ENCODE measurements around the gene BICD1.
"Not testable (repeated sequence)": the region's sequence is repeated elsewhere in the genome, so short reads cannot be mapped to it uniquely, and the experiment has no call there.

Gene BICD1

DNA sequence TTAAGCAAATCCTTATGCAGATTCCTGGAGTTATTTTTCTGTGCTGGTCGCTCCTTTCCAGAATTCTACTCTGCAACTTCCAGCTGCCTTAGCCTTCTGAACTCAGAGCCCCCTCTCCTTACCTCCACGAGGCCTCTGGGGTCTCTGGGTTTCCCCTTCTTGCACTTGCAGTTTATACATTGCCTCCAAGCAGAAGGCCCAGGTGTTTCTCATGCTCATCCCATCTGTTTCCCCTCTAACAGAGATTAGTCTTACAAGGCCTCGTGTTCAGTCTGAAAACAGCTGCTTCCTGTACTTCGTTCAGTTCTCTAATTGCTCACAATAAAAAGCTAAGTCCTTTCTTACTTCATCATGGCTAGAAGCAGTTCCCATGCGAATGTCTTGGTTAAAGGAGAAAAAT lies 158.3 kb downstream of the BICD1 start:
- Mint-ChIP-seq H3K27ac (peak overlapping the region; percentile 55), H3K9me3 (no peaks in the 10 kb centered on the region), H3K4me1 (ENCODE audit: low read depth) (peaks cover 6% of the 10 kb centered on the region), H3K36me3 (ENCODE audit: low read depth) (no peaks in the 10 kb centered on the region), H3K4me3 (no peak overlapping the region), H3K27me3 (no peaks in the 10 kb centered on the region)
- intact Hi-C loops (cut with micrococcal nuclease): loop anchor here (10.0 kb wide), 1 partner anchor 110 kb away; no protein-coding TSS in a partner anchor

GRCh38 chr12:32265456-32265855 lies 158.8 kb downstream of the BICD1 start:
- Mint-ChIP-seq H3K9me3 (no peaks in the 10 kb centered on the region), H3K27me3 (no peaks in the 10 kb centered on the region), H3K36me3 (ENCODE audit: low read depth) (no peaks in the 10 kb centered on the region), H3K27ac (peak overlapping the region; percentile 55), H3K4me1 (ENCODE audit: low read depth) (peaks cover 6% of the 10 kb centered on the region), H3K4me3 (no peak overlapping the region)
- intact Hi-C loops (cut with micrococcal nuclease): loop anchor here (10.0 kb wide), 1 partner anchor 111 kb away; no protein-coding TSS in a partner anchor

DNA sequence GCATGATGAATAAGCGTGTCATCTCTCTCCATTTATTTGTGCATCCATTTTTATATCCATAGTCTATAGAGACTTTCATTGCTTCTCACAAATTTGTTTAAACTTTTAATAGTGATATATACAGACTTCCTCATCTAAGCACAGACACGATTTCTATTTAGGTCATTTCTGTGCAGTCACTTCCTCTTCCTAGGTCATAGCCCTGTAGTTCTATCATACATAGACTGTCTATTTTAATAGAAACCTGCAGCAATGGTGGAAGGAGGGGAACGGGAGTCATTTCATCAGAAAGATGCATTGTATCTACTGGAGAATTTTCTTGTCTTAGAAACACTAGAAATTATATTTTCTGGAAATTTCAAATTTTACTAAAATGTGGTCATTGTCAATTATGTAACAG lies 159.3 kb downstream of the BICD1 start:
- H3K9me3 Mint-ChIP-seq: no peaks in the 10 kb centered on the region
- no peaks in the 10 kb centered on the region for H3K27me3 Mint-ChIP-seq
- H3K4me1 Mint-ChIP-seq (ENCODE audit: low read depth): peaks cover 6% of the 10 kb centered on the region
- peak overlapping the region; percentile 55 for H3K27ac Mint-ChIP-seq
- no peaks in the 10 kb centered on the region for H3K36me3 Mint-ChIP-seq (ENCODE audit: low read depth)
- intact Hi-C loops (cut with micrococcal nuclease): loop anchor here (10.0 kb wide), 1 partner anchor 111 kb away; no protein-coding TSS in a partner anchor
- H3K4me3 Mint-ChIP-seq: no peak overlapping the region

DNA sequence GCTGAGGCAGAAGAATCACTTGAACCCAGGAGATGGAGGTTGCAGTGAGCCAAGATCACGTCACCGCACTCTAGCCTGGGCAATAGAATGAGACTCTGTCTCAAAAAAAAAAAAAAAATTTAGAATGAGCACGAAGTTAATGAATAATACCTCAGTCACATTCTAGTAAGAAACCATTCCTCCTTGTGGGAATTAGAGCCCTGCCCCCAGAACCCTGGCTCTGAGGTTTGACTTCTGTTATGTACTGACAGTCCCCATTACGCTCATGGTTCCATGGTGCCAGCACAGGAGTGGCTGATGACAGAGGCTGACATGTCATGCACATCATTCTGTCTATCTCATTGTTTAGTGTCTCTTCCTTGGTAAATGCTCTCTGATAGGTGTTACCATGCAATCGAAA lies 160.1 kb downstream of the BICD1 start:
- intact Hi-C loops (cut with micrococcal nuclease): loop anchor here (10.0 kb wide), 1 partner anchor 112 kb away; no protein-coding TSS in a partner anchor
- Mint-ChIP-seq H3K27me3 (no peaks in the 10 kb centered on the region), H3K27ac (no peak overlapping the region), H3K9me3 (no peaks in the 10 kb centered on the region), H3K36me3 (ENCODE audit: low read depth) (no peaks in the 10 kb centered on the region), H3K4me1 (ENCODE audit: low read depth) (peaks cover 6% of the 10 kb centered on the region), H3K4me3 (no peak overlapping the region)

GRCh38 chr12:32270818-32271710 lies 164.4 kb downstream of the BICD1 start:
- Mint-ChIP-seq H3K9me3 (no peaks in the 10 kb centered on the region), H3K27ac (no peak overlapping the region), H3K27me3 (no peaks in the 10 kb centered on the region), H3K4me3 (no peak overlapping the region), H3K36me3 (ENCODE audit: low read depth) (no peaks in the 10 kb centered on the region), H3K4me1 (ENCODE audit: low read depth) (peaks cover 11% of the 10 kb centered on the region)
- intact Hi-C loops (cut with micrococcal nuclease): no loop called here

DNA sequence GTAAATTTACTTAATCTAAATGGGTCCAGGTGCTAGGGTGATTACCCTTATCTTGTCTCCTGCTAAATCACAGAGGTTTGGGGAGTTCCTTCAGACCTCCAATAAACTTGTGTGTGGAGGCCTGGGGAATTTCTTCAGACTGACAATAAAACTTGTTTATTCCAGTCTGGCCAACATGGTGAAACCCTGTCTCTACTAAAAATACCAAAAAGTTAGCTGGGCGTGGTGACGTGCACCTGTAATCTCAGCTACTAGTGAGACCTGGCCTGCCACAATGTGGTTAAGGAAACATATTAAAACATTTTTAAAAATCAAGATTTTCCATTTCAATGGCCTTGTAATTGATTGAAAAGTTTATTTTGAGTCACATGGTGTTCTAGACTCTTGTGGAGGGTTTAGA lies 165.8 kb downstream of the BICD1 start:
- Mint-ChIP-seq H3K27me3 (no peaks in the 10 kb centered on the region), H3K4me3 (no peak overlapping the region), H3K9me3 (no peaks in the 10 kb centered on the region), H3K4me1 (ENCODE audit: low read depth) (peaks cover 11% of the 10 kb centered on the region), H3K36me3 (ENCODE audit: low read depth) (no peaks in the 10 kb centered on the region), H3K27ac (no peak overlapping the region)
- intact Hi-C loops (cut with micrococcal nuclease): no loop called here

GRCh38 chr12:32273063-32273522 lies 166.4 kb downstream of the BICD1 start:
- intact Hi-C loops (cut with micrococcal nuclease): no loop called here
- Mint-ChIP-seq H3K36me3 (ENCODE audit: low read depth) (no peaks in the 10 kb centered on the region), H3K9me3 (no peaks in the 10 kb centered on the region), H3K4me3 (no peak overlapping the region), H3K27ac (no peak overlapping the region), H3K4me1 (ENCODE audit: low read depth) (peaks cover 11% of the 10 kb centered on the region), H3K27me3 (no peaks in the 10 kb centered on the region)

DNA sequence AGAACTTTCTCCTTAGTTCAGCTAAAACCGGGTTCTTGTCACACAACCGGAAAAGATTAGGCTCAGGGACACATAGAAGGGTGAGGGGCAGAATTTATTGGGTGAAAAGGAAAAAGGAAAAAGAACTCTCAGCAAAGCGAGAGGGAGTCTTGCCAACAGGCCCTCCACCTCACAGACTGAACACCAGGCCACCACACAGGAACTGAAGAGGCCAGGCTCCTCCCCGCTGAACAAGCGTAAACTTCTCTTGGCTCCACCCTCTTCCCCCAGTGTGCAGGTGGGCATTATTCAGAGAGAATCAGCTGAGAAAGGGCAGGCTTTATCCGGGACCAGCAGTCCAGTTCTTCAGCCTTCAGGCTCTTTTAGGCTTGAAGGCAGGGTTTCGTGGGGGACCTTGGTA lies 167.1 kb downstream of the BICD1 start:
- intact Hi-C loops (cut with micrococcal nuclease): no loop called here

DNA sequence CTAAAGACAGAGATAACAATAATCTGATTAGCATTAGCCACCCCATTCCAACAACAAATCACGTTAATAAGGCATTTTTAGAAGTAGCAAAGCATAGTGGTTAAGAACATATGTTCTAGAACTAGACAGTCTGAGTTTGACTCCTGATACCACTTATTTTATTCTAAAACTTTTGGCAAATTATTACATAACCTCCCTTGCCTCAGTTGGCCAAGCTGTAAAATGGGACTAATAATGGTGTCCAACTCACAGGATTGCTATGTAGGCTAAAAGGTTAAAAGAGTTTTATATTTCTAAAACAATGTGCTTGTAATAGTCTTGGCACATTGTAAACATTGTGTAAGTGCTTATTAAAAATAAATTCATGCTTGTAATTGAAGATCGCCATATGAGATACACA lies 168.0 kb downstream of the BICD1 start:
- H3K27ac Mint-ChIP-seq: no peak overlapping the region
- intact Hi-C loops (cut with micrococcal nuclease): no loop called here
- no peak overlapping the region for H3K4me3 Mint-ChIP-seq
- no peaks in the 10 kb centered on the region for H3K9me3 Mint-ChIP-seq
- no peaks in the 10 kb centered on the region for H3K27me3 Mint-ChIP-seq
- peaks cover 11% of the 10 kb centered on the region for H3K4me1 Mint-ChIP-seq (ENCODE audit: low read depth)
- H3K36me3 Mint-ChIP-seq (ENCODE audit: low read depth): no peaks in the 10 kb centered on the region

More for the DNA sequence above, 167.1 kb downstream of the BICD1 start:
- H3K9me3 Mint-ChIP-seq: no peaks in the 10 kb centered on the region
- no peaks in the 10 kb centered on the region for H3K27me3 Mint-ChIP-seq
- H3K4me1 Mint-ChIP-seq (ENCODE audit: low read depth): peaks cover 11% of the 10 kb centered on the region
- no peak overlapping the region for H3K4me3 Mint-ChIP-seq
- no peaks in the 10 kb centered on the region for H3K36me3 Mint-ChIP-seq (ENCODE audit: low read depth)
- H3K27ac Mint-ChIP-seq: no peak overlapping the region

DNA sequence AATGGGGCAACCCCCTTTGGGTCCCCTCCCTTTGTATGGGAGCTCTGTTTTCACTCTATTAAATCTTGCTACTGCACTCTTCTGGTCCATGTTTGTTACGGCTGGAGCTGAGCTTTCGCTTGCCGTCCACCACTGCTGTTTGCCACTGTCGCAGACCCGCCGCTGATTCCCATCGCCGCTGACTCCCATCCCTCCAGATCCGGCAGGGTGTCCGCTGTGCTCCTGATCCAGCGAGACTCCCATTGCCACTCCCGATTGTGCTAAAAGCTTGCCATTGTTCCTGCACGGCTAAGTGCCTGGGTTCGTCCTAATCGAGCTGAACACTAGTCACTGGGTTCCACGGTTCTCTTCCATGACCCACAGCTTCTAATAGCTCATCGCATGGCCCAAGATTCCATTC lies 168.9 kb downstream of the BICD1 start:
- H3K27me3 Mint-ChIP-seq; H3K9me3 Mint-ChIP-seq; intact Hi-C loops (cut with micrococcal nuclease); H3K4me3 Mint-ChIP-seq; H3K27ac Mint-ChIP-seq; H3K36me3 Mint-ChIP-seq (ENCODE audit: low read depth): not testable (repeated sequence)
- H3K4me1 Mint-ChIP-seq (ENCODE audit: low read depth): peaks cover 11% of the 10 kb centered on the region

DNA sequence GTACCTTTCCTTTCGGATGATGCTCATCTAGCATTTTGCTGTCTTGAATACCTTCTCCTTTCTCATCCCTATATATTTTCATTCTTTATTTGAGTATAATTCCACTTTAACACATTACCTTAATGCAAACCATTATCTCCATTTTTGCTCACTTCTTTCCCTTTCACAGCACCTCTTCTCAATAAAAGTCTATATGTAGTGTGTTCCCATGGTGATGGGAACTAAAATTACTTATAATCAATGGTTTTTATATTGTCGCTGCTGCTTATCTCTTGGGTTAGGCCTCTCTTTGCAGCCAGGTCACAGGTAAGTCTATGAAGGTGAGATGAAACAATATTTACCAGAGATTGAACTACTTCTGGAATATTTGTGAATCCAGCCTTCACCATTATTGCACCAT lies 171.1 kb downstream of the BICD1 start:
- Mint-ChIP-seq H3K4me3 (no peak overlapping the region), H3K4me1 (ENCODE audit: low read depth) (peaks cover 11% of the 10 kb centered on the region), H3K27ac (no peak overlapping the region), H3K36me3 (ENCODE audit: low read depth) (no peaks in the 10 kb centered on the region), H3K27me3 (no peaks in the 10 kb centered on the region), H3K9me3 (no peaks in the 10 kb centered on the region)
- intact Hi-C loops (cut with micrococcal nuclease): no loop called here

DNA sequence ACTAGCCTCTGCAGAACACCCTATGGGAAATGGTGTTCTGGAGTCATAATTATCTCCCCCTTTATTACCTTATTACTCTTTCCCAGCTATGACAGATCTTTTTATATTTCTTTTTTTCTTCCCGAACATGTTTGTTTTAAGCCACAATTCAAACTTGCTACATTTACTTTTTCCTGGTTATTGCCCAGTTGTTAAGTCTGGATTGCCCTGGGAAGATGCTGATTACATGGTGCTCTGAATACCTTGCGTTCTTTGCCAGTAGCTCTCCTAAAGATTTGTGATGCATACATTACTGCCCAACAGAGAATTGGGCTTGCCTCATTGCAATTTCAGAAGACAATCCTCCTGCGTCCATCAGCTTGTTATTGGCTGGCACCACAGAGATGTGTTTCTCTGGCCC lies 174.5 kb downstream of the BICD1 start:
- H3K9me3 Mint-ChIP-seq: no peaks in the 10 kb centered on the region
- intact Hi-C loops (cut with micrococcal nuclease): no loop called here
- no peaks in the 10 kb centered on the region for H3K36me3 Mint-ChIP-seq (ENCODE audit: low read depth)
- H3K27me3 Mint-ChIP-seq: no peaks in the 10 kb centered on the region
- H3K4me1 Mint-ChIP-seq (ENCODE audit: low read depth): no peaks in the 10 kb centered on the region
- H3K4me3 Mint-ChIP-seq: no peak overlapping the region
- H3K27ac Mint-ChIP-seq: no peak overlapping the region

DNA sequence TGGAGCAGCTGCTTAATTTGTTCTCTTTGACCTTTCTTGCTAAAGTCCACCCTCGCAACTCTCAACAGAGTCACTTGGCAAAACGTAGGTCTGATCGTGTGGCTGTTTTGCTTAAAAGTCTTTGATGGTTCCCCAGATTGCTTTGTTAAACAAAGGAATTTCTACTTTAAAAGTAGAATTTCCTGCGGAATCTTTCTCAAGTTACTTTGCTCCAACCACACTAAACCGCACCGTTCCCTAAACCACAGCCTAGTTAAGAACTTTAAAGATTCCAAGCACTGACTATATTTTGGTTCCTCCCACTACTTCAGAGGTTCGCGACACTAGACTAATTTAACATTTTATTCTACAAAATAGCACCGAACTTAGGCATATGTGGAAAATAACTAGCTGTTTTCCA lies 177.9 kb downstream of the BICD1 start:
- no peaks in the 10 kb centered on the region for H3K27me3 Mint-ChIP-seq
- no peaks in the 10 kb centered on the region for H3K36me3 Mint-ChIP-seq (ENCODE audit: low read depth)
- H3K4me3 Mint-ChIP-seq: no peak overlapping the region
- intact Hi-C loops (cut with micrococcal nuclease): no loop called here
- H3K4me1 Mint-ChIP-seq (ENCODE audit: low read depth): no peaks in the 10 kb centered on the region
- no peak overlapping the region for H3K27ac Mint-ChIP-seq
- H3K9me3 Mint-ChIP-seq: no peaks in the 10 kb centered on the region

- Mint-ChIP-seq H3K4me3 (no peak overlapping the region), H3K36me3 (ENCODE audit: low read depth) (no peaks in the 10 kb centered on the region)
These were observed 178.4 kb downstream of the BICD1 start for GRCh38 chr12:32285021-32285420.

More at GRCh38 chr12:32285021-32285420, 178.4 kb downstream of the BICD1 start:
- intact Hi-C loops (cut with micrococcal nuclease): no loop called here
- H3K27ac Mint-ChIP-seq: no peak overlapping the region
- no peaks in the 10 kb centered on the region for H3K4me1 Mint-ChIP-seq (ENCODE audit: low read depth)
- H3K9me3 Mint-ChIP-seq: no peaks in the 10 kb centered on the region
- no peaks in the 10 kb centered on the region for H3K27me3 Mint-ChIP-seq

All from dendritic cell treated with granulocyte-macrophage colony-stimulating factor and Interleukin-4, amounts not matched to agents 40 ng/mL and 50 ng/mL, for 4 days (primary cell).